ENCODE data around the gene IPO7. TPM values are rescaled to one million over a fixed set of nuclear protein-coding genes. Genes with fewer than 3 reads are reported as not detected.
A peak's percentile ranks its signal among the peaks of the same experiment; 100 is the strongest.

Gene IPO7
- polyA plus RNA-seq, 3 donors = 7.0 to 12.9 (median 8.1) TPM

- peaks cover 0 to 2% (median 0%) of the 10 kb centered on the region in 3 donors for H3K27me3 Mint-ChIP-seq (ENCODE audit: low read depth in 3 of 3)
- Histone ChIP-seq H3K27ac (ENCODE audit: low read depth in 1 of 2, low read length in 2 of 2) (no peak overlapping the region), H3K4me3 (replicated peaks in 1 of 3; ENCODE audit: low read depth in 2 of 3, low read length in 3 of 3) (no peak overlapping the region), H3K9me3 (replicated peaks in 1 of 2; ENCODE audit: control insufficient read depth in 1 of 2, insufficient read depth in 1 of 2, low read length in 2 of 2) (no peaks in the 10 kb centered on the region), H3K9ac (ENCODE audit: insufficient read depth, low read length, poor library complexity, severe bottlenecking) (no peak overlapping the region), H3K27me3 (ENCODE audit: control insufficient read depth in 2 of 2, insufficient read depth in 2 of 2, low read length in 2 of 2) (no peaks in the 10 kb centered on the region), H3K4me1 (ENCODE audit: control insufficient read depth in 1 of 2, insufficient read depth in 2 of 2, low read length in 2 of 2) (peaks cover 1 to 4% of the 10 kb centered on the region in 2 donors), H3K79me2 (ENCODE audit: insufficient read depth, low read length) (no peaks in the 10 kb centered on the region), H2AFZ (ENCODE audit: insufficient read depth, low read depth, low read length, poor library complexity, severe bottlenecking) (peak overlapping the region; percentile 13), H3K4me2 (replicated peaks; ENCODE audit: extremely low read depth, low read length, poor library complexity, severe bottlenecking) (no peak overlapping the region), H4K20me1 (ENCODE audit: insufficient read depth, low read length) (no peaks in the 10 kb centered on the region), H3K36me3 (replicated peaks in 1 of 2; ENCODE audit: control insufficient read depth in 1 of 2, insufficient read depth in 2 of 2, low read length in 2 of 2) (no peaks in the 10 kb centered on the region)
- 98% methylated on average over 7 of the region's 12 CpGs for WGBS (ENCODE audit: insufficient coverage)
- TF ChIP-seq CTCF (IDR thresholded peaks at IDR 0.05) = no peak
- no peaks in the 10 kb centered on the region for H3K36me3 Mint-ChIP-seq
- no peak for DNase-seq
- peaks cover 5% of the 10 kb centered on the region for H3K4me1 Mint-ChIP-seq
- intact Hi-C loops (cut with micrococcal nuclease) = no loop called here
- H3K4me3 Mint-ChIP-seq = no peak overlapping the region
- H3K9me3 Mint-ChIP-seq = no peaks in the 10 kb centered on the region
- no peak overlapping the region for H3K27ac Mint-ChIP-seq
Measured at GRCh38 chr11:9379041-9379440, 5.4 kb upstream of the IPO7 start.

GRCh38 chr11:9380773-9381172, 3.7 kb upstream of the IPO7 start:
- no peaks in the 10 kb centered on the region for H3K27me3 ChIP-seq (ENCODE audit: control insufficient read depth in 2 of 2, insufficient read depth in 2 of 2, low read length in 2 of 2)
- H2AFZ ChIP-seq (ENCODE audit: insufficient read depth, low read depth, low read length, poor library complexity, severe bottlenecking) = peak overlapping the region; percentile 15
- Mint-ChIP-seq H3K27ac (no peak overlapping the region), H3K9me3 (no peaks in the 10 kb centered on the region), H3K36me3 (no peaks in the 10 kb centered on the region), H3K4me3 (no peak overlapping the region), H3K4me1 (peaks cover 14% of the 10 kb centered on the region), H3K27me3 (ENCODE audit: low read depth in 3 of 3) (peaks cover 0 to 5% (median 0%) of the 10 kb centered on the region in 3 donors)
- intact Hi-C loops (cut with micrococcal nuclease) = no loop called here
- TF ChIP-seq CTCF (IDR thresholded peaks at IDR 0.05) = no peak
- 100% methylated on average over 1 of the region's 2 CpGs for WGBS (ENCODE audit: insufficient coverage)
- H3K4me3 ChIP-seq (replicated peaks in 1 of 3; ENCODE audit: low read depth in 2 of 3, low read length in 3 of 3) = no peak overlapping the region
- H4K20me1 ChIP-seq (ENCODE audit: insufficient read depth, low read length) = peaks cover 13% of the 10 kb centered on the region
- H3K79me2 ChIP-seq (ENCODE audit: insufficient read depth, low read length) = peaks cover 13% of the 10 kb centered on the region
- DNase-seq = no peak
- H3K27ac ChIP-seq (ENCODE audit: low read depth in 1 of 2, low read length in 2 of 2) = no peak overlapping the region
- no peaks in the 10 kb centered on the region for H3K9me3 ChIP-seq (replicated peaks in 1 of 2; ENCODE audit: control insufficient read depth in 1 of 2, insufficient read depth in 1 of 2, low read length in 2 of 2)
- peaks cover 11 to 21% of the 10 kb centered on the region in 2 donors for H3K4me1 ChIP-seq (ENCODE audit: control insufficient read depth in 1 of 2, insufficient read depth in 2 of 2, low read length in 2 of 2)
- H3K4me2 ChIP-seq (replicated peaks; ENCODE audit: extremely low read depth, low read length, poor library complexity, severe bottlenecking) = no peak overlapping the region
- H3K36me3 ChIP-seq (replicated peaks in 1 of 2; ENCODE audit: control insufficient read depth in 1 of 2, insufficient read depth in 2 of 2, low read length in 2 of 2) = no peaks in the 10 kb centered on the region
- H3K9ac ChIP-seq (ENCODE audit: insufficient read depth, low read length, poor library complexity, severe bottlenecking) = no peak overlapping the region
